ENCODE data around the gene TMEM14B. TPM values are rescaled to one million over a fixed set of nuclear protein-coding genes. Genes with fewer than 3 reads are reported as not detected.

Gene TMEM14B
- 43.2 and 66.3 TPM in 2 replicates for total RNA-seq (ENCODE audit: low replicate concordance)

GRCh38 chr6:10747251-10747972, at the start of gene TMEM14B:
TSS of gene TMEM14B (plus strand) at chr6:10747805. CDS start at chr6:10749246, 1,441 bp downstream.

GRCh38 chr6:10722820-10723566, 24.6 kb upstream of the TMEM14B start, which contains the start of gene TMEM14C:
TSS of gene TMEM14C (plus strand) at chr6:10723070. CDS start at chr6:10724614, 1,544 bp downstream.

Other genes with a start within 250 kb of the TMEM14B start
- 0.38 TPM in 1 of 2 replicates, not detected in the other for gene GCNT2, start 226.5 kb upstream of the TMEM14B start, total RNA-seq (ENCODE audit: low replicate concordance)
- gene C6orf52, start 53.2 kb upstream of the TMEM14B start, total RNA-seq (ENCODE audit: low replicate concordance): 0.38 TPM in 1 of 2 replicates, not detected in the other
- gene PAK1IP1, start 52.8 kb upstream of the TMEM14B start, total RNA-seq (ENCODE audit: low replicate concordance): 7.6 and 13.2 TPM in 2 replicates
- 81.3 and 114 TPM in 2 replicates for gene TMEM14C, start 24.7 kb upstream of the TMEM14B start, total RNA-seq (ENCODE audit: low replicate concordance)
- gene MAK, start 90.7 kb downstream of the TMEM14B start, total RNA-seq (ENCODE audit: low replicate concordance): not detected in 2 replicates
- not detected in 2 replicates for gene GCM2, start 134.2 kb downstream of the TMEM14B start, total RNA-seq (ENCODE audit: low replicate concordance)
- 0.08 TPM in 1 of 2 replicates, not detected in the other for gene SYCP2L, start 139.2 kb downstream of the TMEM14B start, total RNA-seq (ENCODE audit: low replicate concordance)

Data from smooth muscle cell of the coronary artery (primary cell).